Astrocyte (in vitro differentiated cells and primary cell): ENCODE measurements around the gene SURF4.

Experiments used
- EZH2 ChIP-seq: IDR thresholded peaks from 2 replicates; pipeline ENCODE4 v1.6.1; 2012; ENCODE audit warnings: mild to moderate bottlenecking, low read length, inconsistent platforms; ENCODE audit not compliant: insufficient read depth
- TF ChIP-seq, protein P1 (sequence below): IDR thresholded peaks from 2 replicates; pipeline ENCODE4 v1.5.1; 2011; ENCODE audit warnings: low read depth, mild to moderate bottlenecking, inconsistent platforms, low read length, moderate library complexity; ENCODE audit not compliant: insufficient read depth

DNA sequence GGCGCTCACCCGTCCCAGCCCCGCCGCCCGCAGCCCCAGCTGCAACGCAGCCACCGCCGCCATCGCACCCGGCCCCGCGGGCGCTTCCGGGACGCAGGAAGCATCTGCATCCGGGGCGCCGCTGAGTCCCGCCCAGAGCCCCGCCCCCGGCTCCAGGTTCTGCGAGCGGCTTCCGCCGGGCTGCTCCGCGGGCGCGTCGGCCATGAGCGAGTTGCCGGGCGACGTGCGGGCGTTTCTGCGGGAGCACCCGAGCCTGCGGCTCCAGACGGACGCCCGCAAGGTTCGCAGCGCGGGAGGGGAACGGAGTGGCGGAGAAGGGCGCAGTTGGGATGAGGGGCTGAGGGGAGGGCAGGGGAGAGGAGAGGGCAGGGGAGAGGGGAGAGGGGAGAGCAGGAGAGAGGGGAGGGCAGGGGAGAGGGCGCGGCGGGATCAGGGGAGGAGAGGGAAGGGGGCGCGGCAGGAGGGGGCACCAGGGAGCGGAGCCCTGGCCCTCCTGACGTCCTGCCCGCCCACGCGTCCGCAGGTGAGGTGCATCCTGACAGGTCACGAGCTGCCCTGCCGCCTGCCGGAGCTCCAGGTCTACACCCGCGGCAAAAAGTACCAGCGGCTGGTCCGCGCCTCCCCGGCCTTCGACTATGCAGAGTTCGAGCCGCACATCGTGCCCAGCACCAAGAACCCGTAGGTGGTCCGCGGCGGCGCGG, 19.3 kb downstream of the SURF4 start, which contains the start of the genes SURF1 and SURF2:
- TF ChIP-seq, protein P1, sequence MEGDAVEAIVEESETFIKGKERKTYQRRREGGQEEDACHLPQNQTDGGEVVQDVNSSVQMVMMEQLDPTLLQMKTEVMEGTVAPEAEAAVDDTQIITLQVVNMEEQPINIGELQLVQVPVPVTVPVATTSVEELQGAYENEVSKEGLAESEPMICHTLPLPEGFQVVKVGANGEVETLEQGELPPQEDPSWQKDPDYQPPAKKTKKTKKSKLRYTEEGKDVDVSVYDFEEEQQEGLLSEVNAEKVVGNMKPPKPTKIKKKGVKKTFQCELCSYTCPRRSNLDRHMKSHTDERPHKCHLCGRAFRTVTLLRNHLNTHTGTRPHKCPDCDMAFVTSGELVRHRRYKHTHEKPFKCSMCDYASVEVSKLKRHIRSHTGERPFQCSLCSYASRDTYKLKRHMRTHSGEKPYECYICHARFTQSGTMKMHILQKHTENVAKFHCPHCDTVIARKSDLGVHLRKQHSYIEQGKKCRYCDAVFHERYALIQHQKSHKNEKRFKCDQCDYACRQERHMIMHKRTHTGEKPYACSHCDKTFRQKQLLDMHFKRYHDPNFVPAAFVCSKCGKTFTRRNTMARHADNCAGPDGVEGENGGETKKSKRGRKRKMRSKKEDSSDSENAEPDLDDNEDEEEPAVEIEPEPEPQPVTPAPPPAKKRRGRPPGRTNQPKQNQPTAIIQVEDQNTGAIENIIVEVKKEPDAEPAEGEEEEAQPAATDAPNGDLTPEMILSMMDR: no peak
- no peak for TF ChIP-seq EZH2
